Stimulated activated CD4-positive, alpha-beta T cell treated with anti-CD3 and anti-CD28 coated beads, Interleukin-15, amount 100 ng/mL, for 48 hours (primary cell): Measurements from ENCODE around the gene KRTAP5-1.
"Not testable (repeated sequence)": the region's sequence is repeated elsewhere in the genome, so short reads cannot be mapped to it uniquely, and the experiment has no call there.

Source experiments
- DNase-seq, 2 donors: peaks; one replicate each; pipeline ENCODE4 v3.0.0-alpha.2; 2020; ENCODE audit warnings: low read depth in 2 of 2

Gene KRTAP5-1

DNA sequence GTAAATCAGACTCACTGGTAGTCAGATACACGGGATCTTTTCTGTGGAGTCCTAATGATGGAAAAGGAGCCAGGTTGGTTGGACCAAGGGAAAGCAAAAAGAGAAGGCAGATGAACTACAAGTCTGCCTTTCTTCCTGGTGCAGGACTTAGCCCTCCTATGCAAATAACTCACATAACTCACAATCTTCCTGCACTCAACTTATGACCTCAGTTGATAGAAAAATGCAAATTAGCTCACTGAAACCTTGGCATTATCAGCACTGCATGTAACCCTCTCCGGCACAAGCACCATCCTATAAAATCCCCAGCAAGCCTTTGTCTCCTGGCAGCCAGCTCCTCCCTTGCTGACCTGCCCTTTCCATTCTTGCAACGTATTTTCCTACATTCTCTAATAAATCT lies 16.6 kb upstream of the KRTAP5-1 start:
- not testable (repeated sequence) for DNase-seq

DNA sequence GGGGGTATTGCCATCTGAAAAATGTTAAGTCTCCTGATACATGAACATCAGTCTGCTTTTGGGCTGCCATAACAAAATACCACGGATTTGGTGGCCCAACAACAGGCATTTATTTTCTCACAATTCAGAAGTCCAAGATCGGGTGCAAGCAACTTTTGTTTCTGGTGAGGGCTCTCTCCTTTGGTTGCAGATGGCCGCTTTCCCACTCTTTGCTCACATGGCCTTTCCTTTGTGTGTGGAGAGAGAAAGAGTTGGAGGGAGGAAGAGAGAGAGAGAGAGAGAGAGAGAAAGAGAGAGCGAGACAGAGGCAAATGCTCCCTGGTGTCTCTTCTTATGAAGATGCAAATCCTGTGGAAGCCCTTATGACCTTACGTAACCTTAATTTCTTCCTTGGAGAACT lies 15.5 kb upstream of the KRTAP5-1 start:
- no peak for DNase-seq

GRCh38 chr11:1598816-1599215 lies 13.7 kb upstream of the KRTAP5-1 start:
- DNase-seq, result no peak

DNA sequence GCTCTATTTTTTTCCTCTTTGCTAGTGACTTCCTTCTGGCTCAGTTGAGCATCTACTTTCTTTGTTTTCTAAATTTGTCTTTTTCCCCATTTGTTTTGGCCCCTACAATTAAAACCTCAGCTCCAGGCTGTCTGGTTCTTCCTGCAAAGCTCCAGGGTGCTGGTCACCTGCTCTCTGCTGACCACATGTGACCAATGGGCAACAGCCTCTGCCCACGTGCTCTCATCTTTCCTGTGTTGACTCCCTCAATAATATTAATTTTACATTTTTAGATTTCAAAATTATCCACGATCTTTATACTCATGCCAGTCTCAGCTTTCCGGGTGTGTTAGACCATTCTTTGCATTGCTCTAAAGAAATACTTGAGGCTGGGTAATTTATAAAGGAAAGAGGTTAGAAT lies 13.3 kb upstream of the KRTAP5-1 start:
- not testable (repeated sequence) for DNase-seq

DNA sequence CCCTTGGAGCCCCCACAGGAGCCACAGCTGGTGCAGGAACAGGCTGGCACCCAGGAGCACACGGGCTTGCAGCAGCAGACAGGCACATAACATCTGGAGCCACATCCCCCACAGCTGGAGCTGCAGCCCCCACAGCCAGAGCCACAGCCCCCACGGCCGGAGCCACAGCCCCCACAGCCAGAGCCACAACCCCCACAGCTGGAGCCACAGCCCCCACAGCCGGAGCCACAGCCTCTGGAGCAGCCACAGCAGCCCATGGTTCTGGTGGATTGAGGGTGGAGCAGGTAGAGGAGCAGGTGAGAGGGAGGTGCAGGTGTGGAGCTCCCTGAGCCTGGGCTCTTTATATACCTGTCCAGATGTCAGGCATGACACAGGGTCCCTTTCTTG lies 12.9 kb upstream of the KRTAP5-1 start, which contains the start of gene KRTAP5-2:
KRTAP5-2 (minus strand) TSS at position 301 of the 387 bp plus-strand sequence; CDS start at position 257, 44 bp downstream.
- no peak for DNase-seq

GRCh38 chr11:1597331-1597993 lies 12.4 kb upstream of the KRTAP5-1 start:
- no peak for DNase-seq

- not testable (repeated sequence) for DNase-seq
Measured at GRCh38 chr11:1596576-1597121, 11.6 kb upstream of the KRTAP5-1 start.

GRCh38 chr11:1595994-1596575 lies 11.0 kb upstream of the KRTAP5-1 start:
- not testable (repeated sequence) for DNase-seq

GRCh38 chr11:1592628-1593027 lies 7.5 kb upstream of the KRTAP5-1 start:
- no peak for DNase-seq

GRCh38 chr11:1589996-1590395 lies 4.9 kb upstream of the KRTAP5-1 start:
- DNase-seq, result no peak

GRCh38 chr11:1589191-1589963 lies 4.3 kb upstream of the KRTAP5-1 start:
- not testable (repeated sequence) for DNase-seq

DNA sequence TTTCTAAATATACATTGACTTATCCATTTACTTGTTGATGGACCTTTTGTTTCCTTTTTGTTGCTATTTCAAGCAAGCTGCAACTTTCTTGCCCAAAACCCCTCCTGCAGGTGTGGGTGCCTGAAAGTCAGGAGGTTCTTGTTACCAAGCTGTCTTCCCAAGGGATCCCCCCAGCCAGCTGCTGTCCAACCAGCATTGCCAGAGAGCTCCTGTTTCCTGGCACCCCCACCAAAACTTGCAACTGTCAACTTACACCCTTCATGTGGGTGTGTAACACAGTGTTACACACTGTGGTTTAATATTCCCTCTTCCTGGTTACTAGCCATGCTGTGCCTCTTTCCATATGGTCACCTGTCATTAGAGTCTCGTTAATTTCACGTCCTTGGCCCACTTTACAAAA lies 1.6 kb upstream of the KRTAP5-1 start:
- DNase-seq, result no peak

DNA sequence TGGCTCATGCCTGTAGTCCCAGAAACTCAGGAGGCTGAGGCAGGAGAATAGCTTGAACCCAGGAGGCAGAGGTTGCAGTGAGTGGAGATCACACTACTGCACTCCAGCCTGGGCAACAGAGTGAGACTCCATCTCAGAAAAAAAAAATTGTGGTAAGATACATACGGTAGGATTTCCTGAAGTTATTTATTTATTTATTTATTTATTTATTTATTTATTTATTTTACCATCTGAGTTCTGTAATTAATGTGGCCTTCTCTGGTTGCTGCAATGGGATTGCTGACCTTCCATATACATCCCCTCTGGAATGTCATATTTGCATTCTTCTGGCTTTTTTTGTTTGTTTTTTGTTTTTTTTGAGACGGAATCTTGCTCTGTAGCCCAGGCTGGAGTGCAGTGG lies 2.2 kb downstream of the KRTAP5-1 start:
- not testable (repeated sequence) for DNase-seq

- no peak for DNase-seq
Measured at GRCh38 chr11:1581976-1582375, 3.1 kb downstream of the KRTAP5-1 start.

- DNase-seq, result no peak
Measured at GRCh38 chr11:1576825-1577224, 8.3 kb downstream of the KRTAP5-1 start.

DNA sequence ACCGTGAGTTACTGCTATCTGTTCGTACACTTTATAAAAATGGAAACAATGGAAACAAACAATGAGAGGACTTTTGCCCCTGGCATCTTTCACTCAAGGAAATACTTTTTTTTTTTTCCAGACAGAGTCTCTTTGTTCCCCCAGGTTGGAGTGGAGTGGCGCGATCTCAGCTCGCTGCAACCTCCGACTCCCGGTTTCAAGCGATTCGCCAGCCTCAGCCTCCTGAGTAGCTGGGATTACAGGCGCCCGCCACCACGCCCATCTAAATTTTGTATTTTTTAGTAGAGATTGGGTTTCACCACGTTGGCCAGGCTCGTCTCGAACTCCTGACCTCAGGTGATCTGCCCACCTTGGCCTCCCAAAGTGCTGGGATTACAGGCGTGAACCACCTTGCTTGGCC lies 9.3 kb downstream of the KRTAP5-1 start:
- not testable (repeated sequence) for DNase-seq

DNA sequence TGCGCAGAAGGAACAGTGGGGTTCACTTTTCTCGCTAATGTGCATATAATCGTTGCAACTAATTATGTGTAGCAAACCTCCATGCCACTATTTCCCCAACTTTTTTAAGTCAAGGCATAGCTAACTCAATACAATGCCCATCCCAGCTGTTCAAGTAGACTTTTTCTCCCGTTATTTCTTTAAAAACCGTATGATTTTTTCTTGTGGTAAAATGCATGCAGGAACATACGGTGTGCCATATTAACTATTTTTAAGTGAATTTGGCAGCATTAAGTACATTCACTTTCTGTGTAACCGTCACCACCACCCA lies 10.2 kb downstream of the KRTAP5-1 start:
- no peak for DNase-seq

DNA sequence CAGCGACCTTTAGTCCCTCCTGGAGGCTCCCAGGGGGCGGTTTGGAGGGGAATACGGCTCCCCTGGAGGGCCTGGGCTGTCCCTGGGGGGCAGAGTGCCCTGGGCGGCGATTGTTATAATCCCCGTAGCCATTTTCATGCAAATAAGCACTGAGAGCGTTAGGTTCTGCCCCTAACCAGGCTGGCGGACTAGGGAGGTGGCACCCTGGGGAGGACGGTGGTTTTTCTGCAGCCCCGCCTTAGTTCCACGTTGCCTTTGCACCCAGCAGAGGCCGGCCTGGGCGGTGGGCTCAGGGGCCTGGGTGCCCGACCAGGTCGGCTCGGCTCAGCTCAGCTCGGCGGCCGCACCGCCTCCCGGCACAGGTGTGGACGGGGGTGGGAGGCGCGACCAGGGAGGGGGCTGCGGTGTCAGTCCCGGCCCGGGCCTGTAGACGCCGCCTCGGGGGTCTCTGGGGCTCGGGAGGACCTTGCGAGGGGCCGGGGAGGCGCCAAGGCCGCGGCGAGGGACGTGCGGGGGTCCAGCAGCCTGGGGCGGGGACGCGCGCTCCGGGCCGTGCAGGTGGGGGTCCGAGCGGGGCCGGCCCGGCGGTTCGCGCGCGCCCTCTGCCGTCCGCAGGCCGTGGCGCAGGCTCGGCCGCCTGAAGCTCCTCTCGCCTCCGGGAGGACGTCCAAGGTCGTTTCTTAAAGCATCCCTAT lies 10.7 kb downstream of the KRTAP5-1 start:
- DNase-seq, result peak in 1 of 2 donors; percentile 26

GRCh38 chr11:1573903-1574237 lies 11.2 kb downstream of the KRTAP5-1 start:
- DNase-seq, result no peak

DNA sequence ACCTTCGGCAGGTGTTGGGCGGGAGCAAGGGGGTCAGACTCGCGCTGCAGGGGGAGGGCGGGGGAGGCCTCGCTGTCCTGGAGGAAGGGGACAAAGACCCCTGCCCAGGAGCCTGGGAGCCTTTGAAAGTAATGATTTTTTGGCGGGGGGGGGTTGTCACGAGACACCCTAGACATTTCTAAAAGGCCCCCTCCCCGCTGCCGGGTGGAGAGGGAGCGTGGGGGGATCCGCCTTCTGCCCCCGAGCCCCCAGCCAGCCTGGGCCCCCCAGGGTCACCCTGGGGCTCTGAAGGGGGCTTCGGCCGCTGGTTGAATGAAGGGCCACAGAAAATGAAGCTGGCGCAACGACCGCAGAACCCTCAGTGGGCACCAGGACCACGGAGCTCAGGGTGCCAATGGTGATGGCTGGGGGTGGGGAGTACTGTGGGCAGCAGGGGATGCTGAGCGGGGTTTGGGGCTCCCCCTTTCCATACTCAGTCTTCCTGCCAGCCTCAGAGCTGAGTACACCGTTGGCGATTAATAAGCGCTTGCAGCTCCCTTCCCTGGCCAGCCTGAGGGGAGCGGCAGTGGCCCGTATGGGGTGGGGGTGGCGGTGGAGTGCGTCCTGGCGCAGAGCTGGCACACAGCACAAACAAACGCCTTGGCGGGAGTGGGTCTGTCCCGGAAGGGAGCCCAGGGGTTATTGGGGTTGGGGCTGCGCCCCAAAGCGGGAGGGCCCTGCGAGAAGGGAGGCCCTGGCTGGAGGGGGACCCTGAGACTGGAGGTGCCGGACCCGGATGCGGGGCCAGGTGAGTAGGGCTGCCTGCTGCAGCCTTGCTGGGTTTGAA lies 11.8 kb downstream of the KRTAP5-1 start:
- no peak for DNase-seq
